Adrenal gland (tissue), 5 donors: ENCODE measurements around the gene NRXN3.

Source experiments
- CTCF ChIP-seq, 6 experiments: fragments of 450-650 bp in 4 of 6; fragments of 200-600 bp in 2 of 6; sonication (generic) in 1 of 6; IDR thresholded peaks; 1 replicate in 5 of 6; 2 replicates in 1 of 6; pipeline versions ENCODE4 v1.5.1 to v1.8.0; 2016 to 2021; ENCODE audit warnings: antibody characterized with exemption in 6 of 6, mild to moderate bottlenecking in 2 of 6, moderate library complexity in 1 of 6
- POLR2A ChIP-seq, 2 donors: fragments of 450-650 bp; IDR thresholded peaks; one replicate each; pipeline ENCODE4 v1.6.1; 2017; ENCODE audit warnings: antibody characterized with exemption in 2 of 2, mild to moderate bottlenecking in 2 of 2, moderate library complexity in 1 of 2
- donor health status: DM: no; HTN: no; CAD: no.

DNA sequence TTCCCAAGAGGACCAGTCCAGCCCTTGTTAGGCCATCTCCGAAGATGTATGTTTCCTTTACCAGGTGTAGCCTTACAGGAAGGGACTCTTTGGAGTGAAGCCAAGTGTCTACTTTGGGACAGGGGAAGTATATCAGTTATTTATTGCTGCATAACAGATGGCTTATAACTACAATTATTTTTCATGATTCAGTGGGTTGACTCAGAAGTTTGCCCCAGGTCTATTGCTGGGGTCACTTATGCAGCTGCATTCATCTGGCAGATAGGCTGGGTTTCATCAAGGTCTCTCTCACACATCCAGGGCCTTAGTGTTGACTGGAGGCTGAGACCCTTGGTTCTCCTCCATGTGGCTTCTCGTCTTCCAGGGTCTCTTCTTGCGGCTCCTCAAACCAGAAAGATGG, 170.1 kb downstream of the NRXN3 start:
- TF ChIP-seq CTCF (IDR thresholded peaks at IDR 0.05): no peak
- no peak for TF ChIP-seq POLR2A (IDR thresholded peaks at IDR 0.05)
